Esophagus squamous epithelium (tissue), 5 donors: ENCODE measurements around the gene MYO7B. TPM values are rescaled to one million over a fixed set of nuclear protein-coding genes. Genes with fewer than 3 reads are reported as not detected.
A peak's percentile ranks its signal among the peaks of the same experiment; 100 is the strongest.

Source experiments
- DNase-seq: peaks from one replicate; lab custom pipeline; 2025; lab: John Stamatoyannopoulos, UW
- H3K27ac ChIP-seq, 4 donors: fragments of 200-600 bp; sonication (generic); one replicate each; pipeline ENCODE4 v1.5.1; 2016 to 2019; ENCODE audit warnings: mild to moderate bottlenecking in 1 of 4
- H3K27me3 ChIP-seq, 4 donors: fragments of 200-600 bp; sonication (generic); 1 replicate in 3 of 4; 2 replicates in 1 of 4; pipeline versions ENCODE4 v1.5.1 to v1.6.0; 2017 to 2021; ENCODE audit warnings: antibody characterized with exemption in 1 of 4
- H3K36me3 ChIP-seq, 3 donors: fragments of 200-600 bp; sonication (generic); one replicate each; pipeline ENCODE4 v1.5.1; 2016 to 2019
- H3K4me1 ChIP-seq, 3 donors: fragments of 200-600 bp; sonication (generic); one replicate each; pipeline ENCODE4 v1.5.1; 2017 to 2019
- H3K4me3 ChIP-seq, 4 donors: fragments of 200-600 bp; sonication (generic); 1 replicate in 3 of 4; 2 replicates in 1 of 4; pipeline ENCODE4 v1.5.1; 2016 to 2019; ENCODE audit warnings: mild to moderate bottlenecking in 2 of 4, moderate library complexity in 1 of 4
- H3K9me3 ChIP-seq, 3 donors: fragments of 200-600 bp; sonication (generic); one replicate each; pipeline ENCODE4 v1.5.1; 2016 to 2019
- CTCF ChIP-seq, 6 experiments: fragments of 450-650 bp in 4 of 6; fragments of 200-600 bp in 2 of 6; sonication (generic) in 2 of 6; IDR thresholded peaks; one replicate each; pipeline ENCODE4 v1.5.1; 2016 to 2019; ENCODE audit warnings: antibody characterized with exemption in 6 of 6, mild to moderate bottlenecking in 4 of 6, moderate library complexity in 4 of 6
- POLR2A ChIP-seq, 4 donors: fragments of 450-650 bp; IDR thresholded peaks; one replicate each; pipeline ENCODE4 v1.6.1; 2017; ENCODE audit warnings: antibody characterized with exemption in 4 of 4, mild to moderate bottlenecking in 4 of 4, moderate library complexity in 3 of 4
- WGBS, 2 donors: methylation state at CpG; one replicate each; pipeline ENCODE4 v1.1.5; 2018; 5-methylcytosine and 5-hydroxymethylcytosine counted together
- intact Hi-C: fragments of 100-400 bp; cut with DNase I; formaldehyde crosslinking; loops from one replicate; pipeline ENCODE4 v1.15.0; 2022
- total RNA-seq, 4 donors: library from RNA; depleted of rRNA; stranded (reverse); fragments of >200 nt; gene quantifications; one replicate each; pipeline ENCODE4 v1.1.0, GENCODE V29; 2016
- donor health status: DM: yes; HTN: yes; CAD: no.

Gene MYO7B
- total RNA-seq, 4 donors from 2014 or later = 0.19 TPM; not detected in 3

GRCh38 chr2:127654838-127655175 is 119.3 kb downstream of the MYO7B start:
- DNase-seq = no peak
- intact Hi-C loops = no loop called here

GRCh38 chr2:127655209-127656073 is 120.0 kb downstream of the MYO7B start:
- H3K36me3 ChIP-seq = peaks cover 0 to 23% (median 0%) of the 10 kb centered on the region in 3 donors
- no peaks in the 10 kb centered on the region for H3K9me3 ChIP-seq
- H3K27ac ChIP-seq = peak overlapping the region in 3 of 4 donors; percentile 53 to 78 (median 63)

More at GRCh38 chr2:127654838-127655175, 119.3 kb downstream of the MYO7B start:
- Histone ChIP-seq H3K4me3 (no peak overlapping the region), H3K36me3 (peaks cover 0 to 23% (median 0%) of the 10 kb centered on the region in 3 donors), H3K4me1 (peaks cover 0 to 88% (median 44%) of the 10 kb centered on the region in 3 donors), H3K27ac (peak overlapping the region in 3 of 4 donors; percentile 53 to 78 (median 63)), H3K27me3 (no peaks in the 10 kb centered on the region), H3K9me3 (no peaks in the 10 kb centered on the region)
- 87% methylated on average over 3 of the region's 8 CpGs; no CpG with 5 or more reads in 1 of the 2 donors for WGBS, 2 donors
- TF ChIP-seq CTCF (IDR thresholded peaks at IDR 0.05) (no peak), POLR2A (IDR thresholded peaks at IDR 0.05) (no peak)

GRCh38 chr2:127656569-127657231 is 121.2 kb downstream of the MYO7B start:
- no peaks in the 10 kb centered on the region for H3K27me3 ChIP-seq
- TF ChIP-seq POLR2A (IDR thresholded peaks at IDR 0.05) = no peak
- no peak for TF ChIP-seq CTCF (IDR thresholded peaks at IDR 0.05)
- intact Hi-C loops = no loop called here
- H3K27ac ChIP-seq = peak overlapping the region in 3 of 4 donors; percentile 36 to 87 (median 78)
- no peaks in the 10 kb centered on the region for H3K9me3 ChIP-seq
- 78 to 80% methylated on average over 8 to 14 of the region's 15 CpGs for WGBS, 2 donors
- no peak for DNase-seq
- peaks cover under 1 to 89% (median 43%) of the 10 kb centered on the region in 3 donors for H3K4me1 ChIP-seq
- peaks cover 0 to 23% (median 0%) of the 10 kb centered on the region in 3 donors for H3K36me3 ChIP-seq
- no peak overlapping the region for H3K4me3 ChIP-seq

More at GRCh38 chr2:127655209-127656073, 120.0 kb downstream of the MYO7B start:
- TF ChIP-seq POLR2A (IDR thresholded peaks at IDR 0.05) = no peak
- TF ChIP-seq CTCF (IDR thresholded peaks at IDR 0.05) = no peak
- peaks cover 0 to 88% (median 42%) of the 10 kb centered on the region in 3 donors for H3K4me1 ChIP-seq
- 73 to 82% methylated on average over 12 to 13 of the region's 16 CpGs for WGBS, 2 donors
- DNase-seq = no peak
- H3K27me3 ChIP-seq = no peaks in the 10 kb centered on the region
- H3K4me3 ChIP-seq = no peak overlapping the region
- intact Hi-C loops = no loop called here

GRCh38 chr2:127657232-127657595 is 121.7 kb downstream of the MYO7B start:
- intact Hi-C loops = no loop called here
- Histone ChIP-seq H3K36me3 (peaks cover 0 to 23% (median 0%) of the 10 kb centered on the region in 3 donors), H3K9me3 (no peaks in the 10 kb centered on the region), H3K4me3 (no peak overlapping the region), H3K27me3 (no peaks in the 10 kb centered on the region), H3K27ac (peak overlapping the region in 3 of 4 donors; percentile 36 to 87 (median 78)), H3K4me1 (peaks cover 6 to 91% (median 48%) of the 10 kb centered on the region in 3 donors)
- 62 to 77% methylated on average over 6 to 8 of the region's 17 CpGs for WGBS, 2 donors
- DNase-seq = no peak
- TF ChIP-seq POLR2A (IDR thresholded peaks at IDR 0.05) (no peak), CTCF (IDR thresholded peaks at IDR 0.05) (no peak)
